ENCODE results near the gene DENND4A.

The DENND4A gene

DNA sequence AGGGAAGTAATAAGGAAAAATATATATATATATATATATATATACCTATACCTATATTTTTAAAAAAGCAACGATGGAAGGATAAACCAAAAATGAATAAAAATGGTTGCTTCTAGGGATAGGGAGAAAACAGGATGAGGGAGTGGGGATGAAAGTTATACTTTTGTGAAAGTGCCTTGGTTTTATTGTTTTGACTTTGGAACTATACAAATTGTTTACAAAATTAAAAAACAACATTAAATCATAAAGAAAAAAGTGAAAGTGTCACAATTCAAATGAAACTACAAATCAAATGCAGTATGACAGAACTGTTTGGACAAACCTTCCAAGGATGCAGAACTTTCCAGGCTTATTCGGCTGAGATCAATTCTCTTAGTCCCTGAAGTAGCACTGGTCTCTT, 116.0 kb downstream of the DENND4A start:
- H3K27ac ChIP-seq (ENCODE audit: extremely low read depth, low read depth, low read length): no peak overlapping the region
- H3K4me1 ChIP-seq (ENCODE audit: control insufficient read depth, insufficient read depth, low read length): no peaks in the 10 kb centered on the region
- peaks cover 9 to 17% of the 10 kb centered on the region in 2 experiments for H3K36me3 ChIP-seq (ENCODE audit: control insufficient read depth in 2 of 2, insufficient read depth in 1 of 2, low read length in 2 of 2)
- H3K4me3 ChIP-seq (ENCODE audit: low read depth, low read length): no peak overlapping the region
- TF ChIP-seq ZNF626 (tag by site-specific recombination; IDR thresholded peaks at IDR 0.05) (no peak), ZSCAN30 (tag by site-specific recombination; IDR thresholded peaks at IDR 0.05) (no peak), PRDM1 (tag by site-specific recombination; IDR thresholded peaks at IDR 0.05) (peak; percentile 94)
- TF ChIP-seq, protein P1, sequence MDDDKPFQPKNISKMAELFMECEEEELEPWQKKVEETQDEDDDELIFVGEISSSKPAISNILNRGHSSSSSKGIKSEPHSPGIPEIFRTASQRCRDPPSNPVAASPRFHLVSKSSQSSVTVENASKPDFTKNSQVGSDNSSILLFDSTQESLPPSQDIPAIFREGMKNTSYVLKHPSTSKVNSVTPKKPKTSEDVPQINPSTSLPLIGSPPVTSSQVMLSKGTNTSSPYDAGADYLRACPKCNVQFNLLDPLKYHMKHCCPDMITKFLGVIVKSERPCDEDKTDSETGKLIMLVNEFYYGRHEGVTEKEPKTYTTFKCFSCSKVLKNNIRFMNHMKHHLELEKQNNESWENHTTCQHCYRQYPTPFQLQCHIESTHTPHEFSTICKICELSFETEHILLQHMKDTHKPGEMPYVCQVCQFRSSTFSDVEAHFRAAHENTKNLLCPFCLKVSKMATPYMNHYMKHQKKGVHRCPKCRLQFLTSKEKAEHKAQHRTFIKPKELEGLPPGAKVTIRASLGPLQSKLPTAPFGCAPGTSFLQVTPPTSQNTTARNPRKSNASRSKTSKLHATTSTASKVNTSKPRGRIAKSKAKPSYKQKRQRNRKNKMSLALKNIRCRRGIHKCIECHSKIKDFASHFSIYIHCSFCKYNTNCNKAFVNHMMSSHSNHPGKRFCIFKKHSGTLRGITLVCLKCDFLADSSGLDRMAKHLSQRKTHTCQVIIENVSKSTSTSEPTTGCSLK (tag by site-specific recombination; IDR thresholded peaks at IDR 0.05): no peak
- H3K9me3 ChIP-seq (ENCODE audit: control insufficient read depth, insufficient read depth, low read depth, low read length): no peaks in the 10 kb centered on the region
- ChIA-PET CTCF (interaction anchor here (0.6 to 0.7 kb wide), 2 partner anchors 182 to 232 kb away, joined by 4 to 7 read pairs; no protein-coding TSS in a partner anchor), POLR2A (no interaction called here)

DNA sequence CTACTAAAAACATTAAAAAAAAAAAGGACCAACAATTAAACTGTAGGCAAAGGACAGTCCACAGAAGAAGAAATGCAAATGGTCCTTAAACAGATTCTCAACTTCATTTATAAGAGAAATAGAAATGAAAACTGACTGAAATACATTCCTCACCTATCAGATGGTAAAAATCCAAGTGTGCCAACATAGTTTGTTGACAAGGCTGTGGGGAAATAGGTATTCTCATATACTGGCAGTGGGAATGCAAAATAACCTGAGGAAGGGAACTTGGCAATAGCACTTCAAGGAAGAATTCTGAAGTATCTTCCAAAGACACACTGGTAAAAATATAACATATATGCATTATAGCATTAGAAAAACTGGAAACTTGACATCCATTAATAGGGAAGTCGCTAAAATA, 116.5 kb downstream of the DENND4A start:
- peaks cover 13 to 21% of the 10 kb centered on the region in 2 experiments for H3K36me3 ChIP-seq (ENCODE audit: control insufficient read depth in 2 of 2, insufficient read depth in 1 of 2, low read length in 2 of 2)
- H3K4me1 ChIP-seq (ENCODE audit: control insufficient read depth, insufficient read depth, low read length): no peaks in the 10 kb centered on the region
- POLR2A ChIA-PET: no interaction called here
- H3K27ac ChIP-seq (ENCODE audit: extremely low read depth, low read depth, low read length): no peak overlapping the region
- TF ChIP-seq KLF1 (tag by site-specific recombination; IDR thresholded peaks at IDR 0.05): no peak
- TF ChIP-seq, protein P2, sequence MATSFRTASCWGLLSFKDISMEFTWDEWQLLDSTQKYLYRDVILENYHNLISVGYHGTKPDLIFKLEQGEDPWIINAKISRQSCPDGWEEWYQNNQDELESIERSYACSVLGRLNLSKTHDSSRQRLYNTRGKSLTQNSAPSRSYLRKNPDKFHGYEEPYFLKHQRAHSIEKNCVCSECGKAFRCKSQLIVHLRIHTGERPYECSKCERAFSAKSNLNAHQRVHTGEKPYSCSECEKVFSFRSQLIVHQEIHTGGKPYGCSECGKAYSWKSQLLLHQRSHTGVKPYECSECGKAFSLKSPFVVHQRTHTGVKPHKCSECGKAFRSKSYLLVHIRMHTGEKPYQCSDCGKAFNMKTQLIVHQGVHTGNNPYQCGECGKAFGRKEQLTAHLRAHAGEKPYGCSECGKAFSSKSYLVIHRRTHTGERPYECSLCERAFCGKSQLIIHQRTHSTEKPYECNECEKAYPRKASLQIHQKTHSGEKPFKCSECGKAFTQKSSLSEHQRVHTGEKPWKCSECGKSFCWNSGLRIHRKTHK (tag by site-specific recombination; IDR thresholded peaks at IDR 0.05): no peak
- TF ChIP-seq, protein P3, sequence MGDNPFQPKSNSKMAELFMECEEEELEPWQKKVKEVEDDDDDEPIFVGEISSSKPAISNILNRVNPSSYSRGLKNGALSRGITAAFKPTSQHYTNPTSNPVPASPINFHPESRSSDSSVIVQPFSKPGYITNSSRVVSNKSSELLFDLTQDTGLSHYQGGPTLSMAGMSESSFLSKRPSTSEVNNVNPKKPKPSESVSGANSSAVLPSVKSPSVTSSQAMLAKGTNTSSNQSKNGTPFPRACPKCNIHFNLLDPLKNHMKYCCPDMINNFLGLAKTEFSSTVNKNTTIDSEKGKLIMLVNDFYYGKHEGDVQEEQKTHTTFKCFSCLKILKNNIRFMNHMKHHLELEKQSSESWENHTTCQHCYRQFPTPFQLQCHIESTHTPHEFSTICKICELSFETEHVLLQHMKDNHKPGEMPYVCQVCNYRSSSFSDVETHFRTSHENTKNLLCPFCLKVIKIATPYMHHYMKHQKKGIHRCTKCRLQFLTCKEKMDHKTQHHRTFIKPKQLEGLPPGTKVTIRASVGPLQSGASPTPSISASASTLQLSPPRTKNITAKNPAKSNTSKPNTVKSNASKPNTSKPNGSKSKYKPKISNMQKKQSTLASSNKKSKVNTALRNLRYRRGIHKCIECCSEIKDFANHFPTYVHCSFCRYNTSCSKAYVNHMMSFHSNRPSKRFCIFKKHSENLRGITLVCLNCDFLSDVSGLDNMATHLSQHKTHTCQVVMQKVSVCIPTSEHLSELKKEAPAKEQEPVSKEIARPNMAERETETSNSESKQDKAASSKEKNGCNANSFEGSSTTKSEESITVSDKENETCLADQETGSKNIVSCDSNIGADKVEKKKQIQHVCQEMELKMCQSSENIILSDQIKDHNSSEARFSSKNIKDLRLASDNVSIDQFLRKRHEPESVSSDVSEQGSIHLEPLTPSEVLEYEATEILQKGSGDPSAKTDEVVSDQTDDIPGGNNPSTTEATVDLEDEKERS (tag by site-specific recombination; IDR thresholded peaks at IDR 0.05): no peak
- TF ChIP-seq ZBTB20 (tag by site-specific recombination; IDR thresholded peaks at IDR 0.05): no peak
- TF ChIP-seq KLF16 (tag by site-specific recombination; IDR thresholded peaks at IDR 0.05): no peak
- TF ChIP-seq GLIS1 (tag by site-specific recombination; IDR thresholded peaks at IDR 0.05): no peak
- TF ChIP-seq, protein P4, sequence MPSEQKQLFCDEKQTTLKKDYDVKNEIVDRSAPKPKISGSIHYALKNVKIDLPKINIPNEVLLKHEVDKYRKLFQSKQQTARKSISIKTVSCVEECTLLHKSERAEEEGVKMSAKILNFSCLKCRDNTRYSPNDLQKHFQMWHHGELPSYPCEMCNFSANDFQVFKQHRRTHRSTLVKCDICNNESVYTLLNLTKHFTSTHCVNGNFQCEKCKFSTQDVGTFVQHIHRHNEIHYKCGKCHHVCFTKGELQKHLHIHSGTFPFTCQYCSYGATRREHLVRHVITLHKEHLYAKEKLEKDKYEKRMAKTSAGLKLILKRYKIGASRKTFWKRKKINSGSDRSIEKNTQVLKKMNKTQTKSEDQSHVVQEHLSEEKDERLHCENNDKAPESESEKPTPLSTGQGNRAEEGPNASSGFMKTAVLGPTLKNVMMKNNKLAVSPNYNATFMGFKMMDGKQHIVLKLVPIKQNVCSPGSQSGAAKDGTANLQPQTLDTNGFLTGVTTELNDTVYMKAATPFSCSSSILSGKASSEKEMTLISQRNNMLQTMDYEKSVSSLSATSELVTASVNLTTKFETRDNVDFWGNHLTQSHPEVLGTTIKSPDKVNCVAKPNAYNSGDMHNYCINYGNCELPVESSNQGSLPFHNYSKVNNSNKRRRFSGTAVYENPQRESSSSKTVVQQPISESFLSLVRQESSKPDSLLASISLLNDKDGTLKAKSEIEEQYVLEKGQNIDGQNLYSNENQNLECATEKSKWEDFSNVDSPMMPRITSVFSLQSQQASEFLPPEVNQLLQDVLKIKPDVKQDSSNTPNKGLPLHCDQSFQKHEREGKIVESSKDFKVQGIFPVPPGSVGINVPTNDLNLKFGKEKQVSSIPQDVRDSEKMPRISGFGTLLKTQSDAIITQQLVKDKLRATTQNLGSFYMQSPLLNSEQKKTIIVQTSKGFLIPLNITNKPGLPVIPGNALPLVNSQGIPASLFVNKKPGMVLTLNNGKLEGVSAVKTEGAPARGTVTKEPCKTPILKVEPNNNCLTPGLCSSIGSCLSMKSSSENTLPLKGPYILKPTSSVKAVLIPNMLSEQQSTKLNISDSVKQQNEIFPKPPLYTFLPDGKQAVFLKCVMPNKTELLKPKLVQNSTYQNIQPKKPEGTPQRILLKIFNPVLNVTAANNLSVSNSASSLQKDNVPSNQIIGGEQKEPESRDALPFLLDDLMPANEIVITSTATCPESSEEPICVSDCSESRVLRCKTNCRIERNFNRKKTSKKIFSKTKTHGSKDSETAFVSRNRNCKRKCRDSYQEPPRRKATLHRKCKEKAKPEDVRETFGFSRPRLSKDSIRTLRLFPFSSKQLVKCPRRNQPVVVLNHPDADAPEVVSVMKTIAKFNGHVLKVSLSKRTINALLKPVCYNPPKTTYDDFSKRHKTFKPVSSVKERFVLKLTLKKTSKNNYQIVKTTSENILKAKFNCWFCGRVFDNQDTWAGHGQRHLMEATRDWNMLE (tag by site-specific recombination; conservative IDR thresholded peaks at IDR 0.05; ENCODE audit: low read depth): no peak
- TF ChIP-seq, protein P5, sequence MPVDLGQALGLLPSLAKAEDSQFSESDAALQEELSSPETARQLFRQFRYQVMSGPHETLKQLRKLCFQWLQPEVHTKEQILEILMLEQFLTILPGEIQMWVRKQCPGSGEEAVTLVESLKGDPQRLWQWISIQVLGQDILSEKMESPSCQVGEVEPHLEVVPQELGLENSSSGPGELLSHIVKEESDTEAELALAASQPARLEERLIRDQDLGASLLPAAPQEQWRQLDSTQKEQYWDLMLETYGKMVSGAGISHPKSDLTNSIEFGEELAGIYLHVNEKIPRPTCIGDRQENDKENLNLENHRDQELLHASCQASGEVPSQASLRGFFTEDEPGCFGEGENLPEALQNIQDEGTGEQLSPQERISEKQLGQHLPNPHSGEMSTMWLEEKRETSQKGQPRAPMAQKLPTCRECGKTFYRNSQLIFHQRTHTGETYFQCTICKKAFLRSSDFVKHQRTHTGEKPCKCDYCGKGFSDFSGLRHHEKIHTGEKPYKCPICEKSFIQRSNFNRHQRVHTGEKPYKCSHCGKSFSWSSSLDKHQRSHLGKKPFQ (tag by site-specific recombination; IDR thresholded peaks at IDR 0.05): no peak
- CTCF ChIA-PET: interaction anchor here (0.7 kb wide), 1 partner anchor 182 kb away, joined by 7 read pairs; no protein-coding TSS in a partner anchor
- H3K9me3 ChIP-seq (ENCODE audit: control insufficient read depth, insufficient read depth, low read depth, low read length): no peaks in the 10 kb centered on the region
- no peak overlapping the region for H3K4me3 ChIP-seq (ENCODE audit: low read depth, low read length)

Measured in HEK293 (cell line).